CD4-positive, alpha-beta T cell (primary cell): Measurements from ENCODE around the gene KCNJ5. TPM values are rescaled to one million over a fixed set of nuclear protein-coding genes. Genes with fewer than 3 reads are reported as not detected.

Experiments
- ATAC-seq: fragments of 200-7000 bp; cut with Tn5 transposase; one replicate; pipeline ENCODE4 v1.10.0; 2022; ENCODE audit warnings: mild to moderate bottlenecking; ENCODE audit not compliant: poor library complexity
- CTCF ChIA-PET: fragments of 350-600 bp; sonication (Branson Sonifier 250); formaldehyde crosslinking; loops from one replicate; lab custom pipeline; 2021; ENCODE audit warnings: antibody characterized with exemption, inconsistent platforms; lab: Charles Lee
- POLR2A ChIA-PET: fragments of 350-600 bp; sonication (Branson Sonifier 250); formaldehyde crosslinking; loops from one replicate; lab custom pipeline; 2021; ENCODE audit warnings: antibody characterized with exemption, inconsistent platforms; lab: Charles Lee
- DNase-seq, 14 experiments: peaks; one replicate each; pipeline ENCODE4 v3.0.0-alpha.2; 2013 to 2020; ENCODE audit warnings: mixed read lengths in 2 of 14
- H3K27ac ChIP-seq, 2 donors: one replicate each; pipeline versions ENCODE4 v1.5.1 to v1.7.0; 2013; ENCODE audit warnings: low read length in 2 of 2, low read depth in 1 of 2, mild to moderate bottlenecking in 1 of 2
- H3K27me3 ChIP-seq, 2 experiments: 1 replicate in 1 of 2; 2 replicates in 1 of 2; pipeline versions ENCODE4 v1.6.1 to v1.7.0; 2013; ENCODE audit warnings: low read length in 2 of 2, control low read depth in 1 of 2, mild to moderate bottlenecking in 1 of 2, moderate library complexity in 1 of 2; ENCODE audit not compliant: insufficient read depth in 2 of 2, control insufficient read depth in 1 of 2
- H3K36me3 ChIP-seq: one replicate; pipeline ENCODE4 v1.6.1; 2013; ENCODE audit warnings: low read length, control low read depth; ENCODE audit not compliant: insufficient read depth
- H3K4me1 ChIP-seq: one replicate; pipeline ENCODE4 v1.6.1; 2013; ENCODE audit warnings: low read length, control low read depth; ENCODE audit not compliant: insufficient read depth
- H3K4me3 ChIP-seq: one replicate; pipeline ENCODE4 v1.5.1; 2013; ENCODE audit warnings: mild to moderate bottlenecking, low read length, moderate library complexity
- H3K9me3 ChIP-seq, 2 experiments: 1 replicate in 1 of 2; 2 replicates in 1 of 2; pipeline versions ENCODE4 v1.6.1 to v1.7.0; 2013; ENCODE audit warnings: low read length in 2 of 2, mild to moderate bottlenecking in 2 of 2, control low read depth in 1 of 2, moderate library complexity in 1 of 2; ENCODE audit not compliant: control insufficient read depth in 1 of 2, insufficient read depth in 1 of 2
- H3K27ac Mint-ChIP-seq: one replicate; pipeline ENCODE4 v1.8.0; 2020; ENCODE audit warnings: mixed read lengths
- H3K27me3 Mint-ChIP-seq: one replicate; pipeline ENCODE4 v1.8.0; 2021; ENCODE audit warnings: mixed read lengths
- H3K36me3 Mint-ChIP-seq: one replicate; pipeline ENCODE4 v1.8.0; 2021; ENCODE audit warnings: low read depth, mixed read lengths
- H3K4me1 Mint-ChIP-seq: one replicate; pipeline ENCODE4 v1.8.0; 2021; ENCODE audit warnings: low read depth, mixed read lengths
- H3K4me3 Mint-ChIP-seq: one replicate; pipeline ENCODE4 v1.8.0; 2020; ENCODE audit warnings: mild to moderate bottlenecking, mixed read lengths
- H3K9me3 Mint-ChIP-seq: one replicate; pipeline ENCODE4 v1.8.0; 2020; ENCODE audit warnings: mixed read lengths
- CTCF ChIP-seq: fragments of 200-600 bp; IDR thresholded peaks from one replicate; pipeline ENCODE4 v1.8.0; 2022; ENCODE audit warnings: antibody characterized with exemption, mild to moderate bottlenecking
- intact Hi-C, 2 experiments: fragments of 100-400 bp; cut with DNase I in 1 of 2; cut with micrococcal nuclease in 1 of 2; formaldehyde crosslinking; loops; one replicate each; pipeline versions ENCODE4 v1.15.1 to v1.9.0; 2023 to 2025; cut with DNase I, micrococcal nuclease
- total RNA-seq, 174 experiments: library from RNA in 2 of 174; stranded (reverse) in 2 of 174; gene quantifications; one replicate each; pipeline ENCODE4 v1.2.3 and lab custom pipeline; 2021 to 2026

KCNJ5 gene
- total RNA-seq, 2 experiments from 2014 or later: 0.05 TPM; not detected in 1

- TF ChIP-seq CTCF: no peak
- no peaks in the 10 kb centered on the region for H3K36me3 Mint-ChIP-seq
- H3K27ac Mint-ChIP-seq: no peak overlapping the region
- no peaks in the 10 kb centered on the region for H3K27me3 Mint-ChIP-seq
- no peaks in the 10 kb centered on the region for H3K9me3 Mint-ChIP-seq
- no peak overlapping the region for H3K27ac ChIP-seq
- no peak overlapping the region for H3K4me3 Mint-ChIP-seq
- intact Hi-C loops: no loop called here
- no peaks in the 10 kb centered on the region for H3K27me3 ChIP-seq
- ChIA-PET POLR2A (no interaction called here), CTCF (no interaction called here)
- H3K4me3 ChIP-seq: no peak overlapping the region
- peaks cover 4% of the 10 kb centered on the region for H3K4me1 Mint-ChIP-seq
- DNase-seq: no peak
- no peaks in the 10 kb centered on the region for H3K36me3 ChIP-seq
- no peaks in the 10 kb centered on the region for H3K9me3 ChIP-seq
- no peak for ATAC-seq
- H3K4me1 ChIP-seq: peaks cover 6% of the 10 kb centered on the region
Measured at GRCh38 chr11:128925250-128925600, 34.1 kb downstream of the KCNJ5 start.

- DNase-seq (no peak), ATAC-seq (no peak)
- Mint-ChIP-seq H3K27me3 (no peaks in the 10 kb centered on the region), H3K36me3 (no peaks in the 10 kb centered on the region), H3K9me3 (no peaks in the 10 kb centered on the region), H3K4me1 (peaks cover 4% of the 10 kb centered on the region), H3K27ac (no peak overlapping the region), H3K4me3 (no peak overlapping the region)
- Histone ChIP-seq H3K4me1 (peaks cover 6% of the 10 kb centered on the region), H3K9me3 (no peaks in the 10 kb centered on the region), H3K36me3 (no peaks in the 10 kb centered on the region), H3K27ac (no peak overlapping the region), H3K4me3 (no peak overlapping the region), H3K27me3 (no peaks in the 10 kb centered on the region)
- CTCF ChIA-PET: no interaction called here
- intact Hi-C loops: no loop called here
- TF ChIP-seq CTCF: no peak
- POLR2A ChIA-PET: no interaction called here
Measured at GRCh38 chr11:128926000-128926399, 34.8 kb downstream of the KCNJ5 start.

GRCh38 chr11:128926437-128927107 lies 35.4 kb downstream of the KCNJ5 start:
- Histone ChIP-seq H3K4me3 (no peak overlapping the region), H3K27me3 (no peaks in the 10 kb centered on the region), H3K27ac (no peak overlapping the region), H3K36me3 (no peaks in the 10 kb centered on the region), H3K4me1 (peaks cover 6% of the 10 kb centered on the region), H3K9me3 (no peaks in the 10 kb centered on the region)
- Mint-ChIP-seq H3K36me3 (no peaks in the 10 kb centered on the region), H3K4me1 (peaks cover 4% of the 10 kb centered on the region), H3K4me3 (no peak overlapping the region), H3K27me3 (no peaks in the 10 kb centered on the region), H3K9me3 (no peaks in the 10 kb centered on the region), H3K27ac (no peak overlapping the region)
- no peak for TF ChIP-seq CTCF
- DNase-seq (no peak), ATAC-seq (no peak)
- intact Hi-C loops: no loop called here
- ChIA-PET POLR2A (no interaction called here), CTCF (no interaction called here)
